Ovary (tissue), 3 donors: ENCODE results near the gene PLSCR1.

Experiments used
- EP300 ChIP-seq: sonication (generic); formaldehyde crosslinking; IDR thresholded peaks from one replicate; pipeline ENCODE4 v1.6.1; 2017; ENCODE audit warnings: antibody characterized with exemption
- POLR2A ChIP-seq: fragments of 450-650 bp; IDR thresholded peaks from one replicate; pipeline ENCODE4 v1.6.1; 2017; ENCODE audit warnings: antibody characterized with exemption, mild to moderate bottlenecking, moderate library complexity
- TF ChIP-seq, protein P1 (sequence below), 3 donors: fragments of 450-650 bp in 2 of 3; fragments of 200-600 bp in 1 of 3; IDR thresholded peaks; one replicate each; pipeline versions ENCODE4 v1.5.1 to v1.8.0; 2016 to 2022; ENCODE audit warnings: antibody characterized with exemption in 3 of 3, mild to moderate bottlenecking in 1 of 3
- donor health status: DM: no; HTN: no; CAD: no.

- TF ChIP-seq POLR2A (no peak), EP300 (no peak)
- TF ChIP-seq, protein P1, sequence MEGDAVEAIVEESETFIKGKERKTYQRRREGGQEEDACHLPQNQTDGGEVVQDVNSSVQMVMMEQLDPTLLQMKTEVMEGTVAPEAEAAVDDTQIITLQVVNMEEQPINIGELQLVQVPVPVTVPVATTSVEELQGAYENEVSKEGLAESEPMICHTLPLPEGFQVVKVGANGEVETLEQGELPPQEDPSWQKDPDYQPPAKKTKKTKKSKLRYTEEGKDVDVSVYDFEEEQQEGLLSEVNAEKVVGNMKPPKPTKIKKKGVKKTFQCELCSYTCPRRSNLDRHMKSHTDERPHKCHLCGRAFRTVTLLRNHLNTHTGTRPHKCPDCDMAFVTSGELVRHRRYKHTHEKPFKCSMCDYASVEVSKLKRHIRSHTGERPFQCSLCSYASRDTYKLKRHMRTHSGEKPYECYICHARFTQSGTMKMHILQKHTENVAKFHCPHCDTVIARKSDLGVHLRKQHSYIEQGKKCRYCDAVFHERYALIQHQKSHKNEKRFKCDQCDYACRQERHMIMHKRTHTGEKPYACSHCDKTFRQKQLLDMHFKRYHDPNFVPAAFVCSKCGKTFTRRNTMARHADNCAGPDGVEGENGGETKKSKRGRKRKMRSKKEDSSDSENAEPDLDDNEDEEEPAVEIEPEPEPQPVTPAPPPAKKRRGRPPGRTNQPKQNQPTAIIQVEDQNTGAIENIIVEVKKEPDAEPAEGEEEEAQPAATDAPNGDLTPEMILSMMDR (IDR thresholded peaks at IDR 0.05), result no peak
These were observed 37.6 kb upstream of the PLSCR1 start for GRCh38 chr3:146581951-146582467.
